OCI-LY1 (cell line): ENCODE measurements around the gene PALD1.

Source experiments
- H2AFZ ChIP-seq: fragments of 200-600 bp; sonication (generic), shearing (Covaris generic); 2 replicates; pipeline ENCODE4 v1.6.0; 2014; ENCODE audit warnings: antibody characterized with exemption, mild to moderate bottlenecking, low read length
- H3F3A ChIP-seq: fragments of 200-600 bp; sonication (generic), shearing (Covaris generic); 2 replicates; pipeline ENCODE4 v1.6.0; 2014; ENCODE audit warnings: mild to moderate bottlenecking, antibody characterized with exemption, low read length, moderate library complexity; ENCODE audit not compliant: insufficient read depth
- H3K27ac ChIP-seq: fragments of 200-600 bp; sonication (generic); 2 replicates; pipeline ENCODE4 v1.5.1; 2014; ENCODE audit warnings: low read length, mixed run types, mild to moderate bottlenecking, low read depth; ENCODE audit not compliant: poor library complexity, severe bottlenecking
- H3K27me3 ChIP-seq: fragments of 200-600 bp; sonication (generic); 2 replicates; pipeline ENCODE4 v1.6.0; 2014; ENCODE audit warnings: antibody characterized with exemption, mild to moderate bottlenecking, low read length, moderate library complexity; ENCODE audit not compliant: insufficient read depth
- H3K36me3 ChIP-seq: fragments of 200-600 bp; sonication (generic); 2 replicates; pipeline ENCODE4 v1.6.1; 2014; ENCODE audit warnings: mild to moderate bottlenecking, antibody characterized with exemption, low read length, moderate library complexity, mixed read lengths; ENCODE audit not compliant: insufficient read depth
- H3K4me1 ChIP-seq: fragments of 200-600 bp; sonication (generic); 2 replicates; pipeline ENCODE4 v1.5.1; 2014; ENCODE audit warnings: mild to moderate bottlenecking, low read length, moderate library complexity; ENCODE audit not compliant: insufficient read depth, severe bottlenecking
- H3K4me2 ChIP-seq: fragments of 200-600 bp; sonication (generic), shearing (Covaris generic); 2 replicates; pipeline ENCODE4 v1.6.1; 2014; ENCODE audit warnings: low read length
- H3K4me3 ChIP-seq: fragments of 200-600 bp; sonication (generic); 2 replicates; pipeline ENCODE4 v1.5.1; 2014; ENCODE audit warnings: low read length, low read depth, mild to moderate bottlenecking, mixed read lengths; ENCODE audit not compliant: poor library complexity, severe bottlenecking
- H3K79me2 ChIP-seq: fragments of 200-600 bp; shearing (Covaris generic); 2 replicates; pipeline ENCODE4 v1.6.1; 2016; ENCODE audit warnings: mixed run types, low read length, mixed read lengths; ENCODE audit not compliant: insufficient read depth
- H3K9ac ChIP-seq: fragments of 200-600 bp; sonication (generic), shearing (Covaris generic); 2 replicates; pipeline ENCODE4 v1.6.1; 2014; ENCODE audit warnings: mild to moderate bottlenecking, low read length, mixed read lengths
- H3K9me2 ChIP-seq: fragments of 200-600 bp; sonication (generic), shearing (Covaris generic); 2 replicates; pipeline ENCODE4 v1.6.1; 2014; ENCODE audit warnings: low read depth, mild to moderate bottlenecking, low read length, mixed read lengths
- H3K9me3 ChIP-seq: fragments of 200-600 bp; shearing (Covaris generic); 2 replicates; pipeline ENCODE4 v1.6.1; 2014; ENCODE audit warnings: low read length, mixed read lengths
- H4K20me1 ChIP-seq: fragments of 200-600 bp; sonication (generic), shearing (Covaris generic); 2 replicates; pipeline ENCODE4 v1.6.0; 2016; ENCODE audit warnings: mild to moderate bottlenecking, low read length; ENCODE audit not compliant: insufficient read depth
- EZH2 ChIP-seq: fragments of 200-600 bp; sonication (generic), shearing (Covaris generic); IDR thresholded peaks from 2 replicates; pipeline ENCODE4 v1.8.0; 2017; ENCODE audit warnings: borderline replicate concordance, mixed run types, mild to moderate bottlenecking, antibody characterized with exemption, low read length, moderate library complexity, mixed read lengths
- TF ChIP-seq, protein P1 (sequence below): fragments of 200-600 bp; sonication (generic), shearing (Covaris generic); IDR thresholded peaks from 2 replicates; pipeline ENCODE4 v1.5.1; 2017; ENCODE audit warnings: mild to moderate bottlenecking, antibody characterized with exemption, low read length, moderate library complexity, mixed read lengths

Gene PALD1

DNA sequence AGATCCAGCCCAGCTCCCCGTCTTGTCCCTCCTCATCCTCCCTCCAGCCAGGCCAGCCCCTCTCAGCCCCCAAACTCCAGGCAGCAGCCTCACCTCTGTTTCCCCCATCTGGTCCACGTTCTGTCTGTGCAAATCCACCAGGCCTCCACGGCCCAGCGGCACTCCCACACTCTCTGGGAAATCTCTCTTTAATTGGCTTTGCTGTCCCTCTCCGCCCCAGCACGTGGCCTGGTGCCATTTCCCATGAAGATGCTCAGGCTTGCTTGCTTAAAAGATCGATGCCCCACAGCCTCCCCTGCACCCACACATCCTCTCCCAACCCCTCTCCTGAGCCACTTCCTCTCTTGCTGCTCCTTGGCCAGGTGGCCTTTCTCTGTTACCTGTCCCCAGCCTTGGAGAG is 84.7 kb downstream of the PALD1 start:
- Histone ChIP-seq H3K9me3 (no peaks in the 10 kb centered on the region), H3K27me3 (no peaks in the 10 kb centered on the region), H3K9me2 (no peaks in the 10 kb centered on the region), H3F3A (no peaks in the 10 kb centered on the region), H3K4me1 (peaks cover 56% of the 10 kb centered on the region), H3K36me3 (peaks cover 47% of the 10 kb centered on the region; the same call in 1 of the 2 replicates), H3K27ac (peak overlapping the region; percentile 93), H4K20me1 (no peaks in the 10 kb centered on the region), H2AFZ (no peak overlapping the region), H3K79me2 (no peaks in the 10 kb centered on the region), H3K9ac (no peak overlapping the region), H3K4me3 (no peak overlapping the region), H3K4me2 (no peak overlapping the region)
- TF ChIP-seq, protein P1, sequence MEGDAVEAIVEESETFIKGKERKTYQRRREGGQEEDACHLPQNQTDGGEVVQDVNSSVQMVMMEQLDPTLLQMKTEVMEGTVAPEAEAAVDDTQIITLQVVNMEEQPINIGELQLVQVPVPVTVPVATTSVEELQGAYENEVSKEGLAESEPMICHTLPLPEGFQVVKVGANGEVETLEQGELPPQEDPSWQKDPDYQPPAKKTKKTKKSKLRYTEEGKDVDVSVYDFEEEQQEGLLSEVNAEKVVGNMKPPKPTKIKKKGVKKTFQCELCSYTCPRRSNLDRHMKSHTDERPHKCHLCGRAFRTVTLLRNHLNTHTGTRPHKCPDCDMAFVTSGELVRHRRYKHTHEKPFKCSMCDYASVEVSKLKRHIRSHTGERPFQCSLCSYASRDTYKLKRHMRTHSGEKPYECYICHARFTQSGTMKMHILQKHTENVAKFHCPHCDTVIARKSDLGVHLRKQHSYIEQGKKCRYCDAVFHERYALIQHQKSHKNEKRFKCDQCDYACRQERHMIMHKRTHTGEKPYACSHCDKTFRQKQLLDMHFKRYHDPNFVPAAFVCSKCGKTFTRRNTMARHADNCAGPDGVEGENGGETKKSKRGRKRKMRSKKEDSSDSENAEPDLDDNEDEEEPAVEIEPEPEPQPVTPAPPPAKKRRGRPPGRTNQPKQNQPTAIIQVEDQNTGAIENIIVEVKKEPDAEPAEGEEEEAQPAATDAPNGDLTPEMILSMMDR: no peak
- TF ChIP-seq EZH2: no peak

DNA sequence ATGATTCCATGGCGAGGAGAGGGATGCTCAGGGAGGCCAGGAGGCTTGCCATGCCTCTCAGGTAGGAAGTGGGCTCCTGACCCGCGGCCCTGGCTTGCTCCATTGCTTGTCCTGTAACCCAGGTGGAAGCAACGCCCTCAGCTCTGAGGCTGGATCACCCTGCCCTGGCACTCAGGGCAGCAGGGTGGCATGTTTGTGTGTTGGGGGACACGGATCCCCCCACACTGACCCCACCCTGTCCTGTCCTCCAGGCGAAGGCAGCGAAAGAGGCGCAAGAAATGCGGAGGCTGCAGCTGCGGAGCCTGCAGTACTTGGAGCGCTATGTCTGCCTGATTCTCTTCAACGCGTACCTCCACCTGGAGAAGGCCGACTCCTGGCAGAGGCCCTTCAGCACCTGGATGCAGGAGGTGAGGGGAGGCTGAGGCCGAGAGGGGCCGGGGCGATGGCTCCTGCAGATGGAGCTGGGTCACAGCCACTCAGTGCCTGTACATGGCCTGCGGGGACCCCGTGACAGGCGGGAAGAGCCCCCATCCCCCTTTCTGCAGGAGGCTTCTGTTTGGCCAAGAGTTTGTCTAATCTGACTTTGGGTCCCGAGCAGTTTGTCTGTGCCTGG is 85.7 kb downstream of the PALD1 start:
- Histone ChIP-seq H3K27ac (peak overlapping the region; percentile 93), H3K4me1 (peaks cover 46% of the 10 kb centered on the region), H3K27me3 (no peaks in the 10 kb centered on the region), H3K79me2 (no peaks in the 10 kb centered on the region), H3F3A (no peaks in the 10 kb centered on the region), H3K36me3 (peaks cover 50% of the 10 kb centered on the region; the same call in 1 of the 2 replicates), H3K4me2 (no peak overlapping the region), H3K4me3 (no peak overlapping the region), H2AFZ (no peak overlapping the region), H3K9ac (no peak overlapping the region; the same call in 1 of the 2 replicates), H3K9me3 (no peaks in the 10 kb centered on the region), H4K20me1 (no peaks in the 10 kb centered on the region), H3K9me2 (no peaks in the 10 kb centered on the region)
- TF ChIP-seq, protein P1: no peak
- TF ChIP-seq EZH2: no peak

DNA sequence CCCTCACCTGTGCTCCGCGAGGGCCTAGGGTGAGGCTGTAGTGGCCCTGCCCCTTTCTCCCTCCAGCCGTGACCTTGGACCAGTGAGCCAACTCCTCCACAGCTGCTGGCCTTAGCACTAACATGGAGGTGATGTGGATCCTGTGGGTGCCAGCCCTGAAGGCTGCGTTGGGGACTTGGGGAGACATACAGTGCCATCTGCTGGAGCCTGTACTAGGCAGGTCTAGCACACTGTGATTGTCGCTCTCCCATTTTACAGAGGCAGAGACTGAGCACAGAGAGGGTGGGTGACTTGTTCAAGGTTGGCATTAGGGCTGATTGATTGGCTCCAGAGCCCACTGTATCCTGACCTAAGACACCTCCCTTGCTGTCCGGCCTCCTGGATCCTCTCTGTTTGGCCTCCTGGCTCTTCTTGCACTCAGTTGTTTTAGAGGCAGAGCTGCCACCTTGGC is 86.4 kb downstream of the PALD1 start:
- no peak for TF ChIP-seq EZH2
- TF ChIP-seq, protein P1: peak; percentile 66
- H3K4me1 ChIP-seq: peaks cover 39% of the 10 kb centered on the region
- no peaks in the 10 kb centered on the region for H3K9me3 ChIP-seq
- peak overlapping the region; percentile 93 for H3K27ac ChIP-seq
- H3K4me3 ChIP-seq: no peak overlapping the region
- no peaks in the 10 kb centered on the region for H3F3A ChIP-seq
- H3K27me3 ChIP-seq: no peaks in the 10 kb centered on the region
- H3K9me2 ChIP-seq: no peaks in the 10 kb centered on the region
- no peaks in the 10 kb centered on the region for H4K20me1 ChIP-seq
- peaks cover 57% of the 10 kb centered on the region; the same call in 1 of the 2 replicates for H3K36me3 ChIP-seq
- no peak overlapping the region for H2AFZ ChIP-seq
- peak overlapping the region; percentile 7; the same call in 1 of the 2 replicates for H3K9ac ChIP-seq
- no peak overlapping the region for H3K4me2 ChIP-seq
- H3K79me2 ChIP-seq: no peaks in the 10 kb centered on the region
